GM19351 (cell line): ENCODE results near the gene EXOG.
"Not testable (repeated sequence)": the region's sequence is repeated elsewhere in the genome, so short reads cannot be mapped to it uniquely, and the experiment has no call there.

ENCODE experiments used
- ATAC-seq: cut with Tn5 transposase; IDR thresholded peaks from one replicate; pipeline ENCODE4 v1.9.1; 2021; ENCODE audit warnings: mild to moderate bottlenecking, moderate library complexity; ENCODE audit not compliant: unreplicated experiment

The EXOG gene

DNA sequence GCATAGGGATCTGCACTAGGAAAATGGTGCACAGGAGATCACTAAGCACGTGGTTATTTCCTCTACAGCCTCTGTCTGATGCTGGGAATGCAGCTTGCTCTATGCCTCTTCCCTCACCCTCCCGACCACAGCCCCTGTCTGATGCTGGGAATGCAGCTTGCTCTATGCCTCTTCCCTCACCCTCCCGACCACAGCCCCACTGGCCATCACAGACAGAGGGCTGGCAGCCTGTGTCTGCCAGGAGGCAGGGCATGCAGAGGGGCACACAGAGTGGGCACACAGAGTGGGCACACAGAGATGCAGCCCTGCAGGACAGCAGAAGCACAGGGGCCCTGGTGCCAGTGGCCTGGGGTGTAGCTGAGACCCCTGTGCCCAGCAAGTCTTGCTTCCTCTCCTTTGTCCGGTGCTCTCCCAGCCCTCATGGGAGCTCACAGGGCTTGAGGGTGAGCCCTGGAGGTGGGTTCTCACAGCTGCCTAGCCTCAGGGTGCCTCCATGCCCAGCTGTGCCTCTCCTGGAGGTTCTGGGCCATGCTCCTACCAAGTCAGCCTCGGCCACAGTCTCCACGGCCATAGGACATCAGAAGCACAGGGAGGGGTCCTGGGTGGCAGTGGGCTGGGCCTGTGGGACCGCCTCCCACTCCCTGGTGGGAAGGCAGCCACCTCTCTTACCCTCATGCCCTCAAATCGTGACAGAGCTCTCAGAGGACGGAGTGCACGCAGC, 65.8 kb downstream of the EXOG start:
- no peak for ATAC-seq

DNA sequence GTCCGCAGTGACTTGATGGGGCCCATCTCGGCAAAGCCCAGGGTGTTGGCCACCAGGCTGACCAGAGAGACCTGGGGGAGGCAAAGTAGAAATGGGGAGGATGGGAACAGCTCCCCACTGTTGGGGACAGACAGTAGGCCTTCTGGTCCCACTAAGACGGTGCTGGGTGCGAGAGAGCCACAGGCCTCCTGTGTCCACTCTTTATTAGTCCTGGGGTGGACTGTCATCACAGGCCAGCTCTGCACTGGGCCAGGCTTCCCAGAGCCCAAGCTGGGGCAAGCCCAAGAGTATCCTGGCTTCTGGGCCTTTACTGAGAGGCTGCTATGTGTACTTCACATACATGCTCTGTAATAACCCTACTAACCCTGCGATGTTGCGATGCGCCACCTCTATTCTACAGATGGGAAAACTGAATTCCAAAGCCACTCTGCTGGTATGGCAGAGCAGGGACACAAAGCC, 66.4 kb downstream of the EXOG start:
- no peak for ATAC-seq

DNA sequence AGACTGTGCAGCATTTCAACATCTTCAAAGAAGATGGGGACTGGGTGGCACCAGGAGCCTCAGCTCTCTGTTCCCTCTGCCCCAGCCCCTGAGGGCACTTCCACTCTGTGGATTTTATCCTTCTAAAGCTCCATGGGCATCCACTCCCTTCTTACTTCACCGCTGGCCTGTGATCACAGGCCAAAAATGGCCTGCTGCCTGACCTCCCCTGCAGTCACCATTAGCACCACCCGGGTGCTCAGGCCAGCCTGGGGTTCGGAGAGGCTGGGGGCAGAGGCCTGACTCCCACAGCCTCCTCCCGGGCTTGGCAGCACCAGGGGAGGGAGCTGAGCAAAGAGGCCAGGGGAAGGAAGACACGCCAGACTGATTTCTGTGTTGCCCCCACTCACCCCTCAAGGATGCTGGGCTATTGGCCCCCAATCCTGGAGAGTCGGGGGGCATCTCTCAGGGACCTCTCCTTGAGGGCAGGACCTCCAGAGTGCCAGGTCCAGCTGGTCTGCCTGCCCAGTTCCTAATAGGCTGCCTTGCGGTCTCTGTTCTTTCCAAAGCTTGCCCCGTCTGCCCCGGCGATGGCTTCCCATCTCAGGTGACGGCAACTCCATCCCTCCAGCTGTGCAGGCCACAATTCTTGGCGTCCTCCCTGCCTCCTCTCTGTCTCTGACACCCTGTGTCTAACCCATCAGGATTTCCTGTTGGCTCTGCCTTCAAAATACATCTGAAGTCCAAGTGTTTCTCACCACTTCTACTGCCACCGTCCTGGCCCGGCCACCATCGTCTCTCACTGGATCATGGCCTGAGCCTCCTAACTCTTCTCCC, 67.1 kb downstream of the EXOG start:
- ATAC-seq, result no peak

DNA sequence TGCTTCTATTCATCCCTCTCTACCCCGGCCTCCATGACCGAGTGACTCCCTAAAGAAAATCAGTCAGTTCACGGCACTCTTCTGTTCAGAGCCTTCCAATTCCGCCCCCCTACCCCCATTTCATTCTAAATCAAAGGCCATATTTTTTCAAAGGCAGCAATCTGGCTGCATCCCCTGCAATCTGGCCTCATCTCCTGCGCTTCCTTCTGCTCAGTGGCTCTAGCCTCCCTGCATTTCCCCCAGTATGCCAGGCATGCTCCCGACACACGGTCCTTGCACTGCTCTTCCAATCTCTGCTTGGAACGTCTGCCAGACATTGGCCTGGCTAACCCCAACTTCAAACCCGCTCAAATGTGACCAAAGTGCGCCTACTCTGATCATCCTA, 67.7 kb downstream of the EXOG start:
- ATAC-seq, result no peak

DNA sequence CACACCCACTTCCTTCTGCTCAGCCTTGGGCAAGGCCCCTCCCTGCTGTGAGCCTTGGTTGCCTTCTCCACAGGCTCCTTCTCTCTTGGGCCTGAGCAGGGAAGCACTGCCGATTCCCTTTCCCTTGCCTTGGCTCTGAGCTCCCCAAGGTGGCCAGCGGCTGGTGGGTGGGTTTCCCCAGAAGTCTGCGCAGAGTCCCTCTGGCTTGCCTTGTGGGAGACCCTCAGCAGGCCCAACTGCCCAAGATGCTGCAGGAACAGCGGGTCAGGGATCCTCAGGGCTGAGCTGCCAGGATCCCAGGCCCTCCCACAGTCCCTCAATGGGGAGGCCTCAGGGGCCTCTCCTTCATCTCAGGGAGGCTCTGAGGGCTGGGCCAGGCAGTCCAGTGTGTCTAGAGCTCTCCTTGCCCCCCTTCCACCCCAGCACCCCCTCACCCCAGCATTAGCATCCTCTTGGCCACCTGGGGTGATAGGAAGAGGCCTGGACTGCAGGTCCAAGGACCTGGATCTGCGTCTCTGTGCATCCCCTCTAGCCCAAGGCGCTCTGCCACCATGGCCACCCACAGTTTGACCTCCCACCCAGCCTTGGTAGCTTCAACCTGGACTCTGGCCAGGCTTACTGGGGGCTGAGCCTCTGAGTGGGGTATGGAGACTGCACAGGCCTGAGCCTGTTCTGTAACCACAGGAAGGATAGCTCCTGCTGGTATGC, 68.6 kb downstream of the EXOG start:
- no peak for ATAC-seq

DNA sequence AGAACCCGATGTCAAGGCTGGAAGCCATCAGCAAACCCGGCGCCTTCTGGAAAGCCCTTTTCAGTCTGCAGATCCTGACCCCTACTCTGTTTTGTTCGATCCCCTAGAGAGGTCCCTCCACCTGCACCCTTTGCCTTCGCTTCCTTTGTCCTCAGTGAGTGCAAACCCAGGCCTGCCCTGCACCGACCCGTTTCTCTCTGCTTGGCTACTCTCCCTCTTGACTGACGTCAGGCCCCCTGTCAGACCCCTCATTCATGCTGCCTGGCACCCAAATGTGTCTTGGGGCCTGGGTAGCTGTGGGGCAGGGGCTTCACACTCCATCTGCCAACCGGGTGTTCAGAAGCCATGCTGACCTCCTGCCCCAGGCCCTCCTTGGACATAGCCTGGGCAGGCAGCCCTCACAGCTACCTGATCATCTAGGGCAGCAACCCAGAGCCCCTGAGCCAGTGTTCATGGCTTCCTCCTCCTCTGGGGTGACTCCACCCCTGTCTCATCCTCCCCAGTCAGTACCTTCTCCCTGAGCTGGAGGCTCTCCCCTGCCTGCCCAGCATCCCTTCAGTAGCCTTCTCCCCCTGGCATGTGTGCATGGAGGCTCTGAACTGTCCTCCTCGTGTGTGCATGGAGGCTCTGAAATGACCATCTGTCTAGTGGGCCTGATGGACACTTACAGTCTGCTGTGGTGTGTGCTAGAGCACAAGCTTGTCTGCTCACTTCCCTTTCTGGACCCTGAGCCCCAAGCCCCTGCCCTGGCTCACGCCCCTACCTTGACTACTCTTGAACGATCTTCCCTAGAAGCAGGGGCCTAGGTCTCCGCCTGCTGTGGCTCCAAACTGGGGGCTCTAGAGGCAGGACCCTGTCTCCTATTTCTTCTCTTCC, 69.4 kb downstream of the EXOG start:
- no peak for ATAC-seq

DNA sequence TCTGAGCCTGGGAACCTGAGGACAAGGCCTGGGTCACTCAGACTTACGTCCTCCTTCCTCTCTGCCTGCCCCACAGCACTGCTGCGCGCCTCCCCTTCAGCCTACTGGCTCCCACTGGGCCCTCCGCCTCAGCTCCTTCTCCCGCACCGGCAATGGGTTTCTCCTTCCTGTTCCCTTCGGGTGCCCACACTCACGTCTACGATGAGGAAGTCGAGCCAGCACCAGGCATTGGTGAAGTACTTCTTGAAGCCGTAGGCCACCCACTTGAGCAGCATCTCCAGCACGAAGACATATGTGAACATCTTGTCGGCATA, 70.0 kb downstream of the EXOG start:
- no peak for ATAC-seq

DNA sequence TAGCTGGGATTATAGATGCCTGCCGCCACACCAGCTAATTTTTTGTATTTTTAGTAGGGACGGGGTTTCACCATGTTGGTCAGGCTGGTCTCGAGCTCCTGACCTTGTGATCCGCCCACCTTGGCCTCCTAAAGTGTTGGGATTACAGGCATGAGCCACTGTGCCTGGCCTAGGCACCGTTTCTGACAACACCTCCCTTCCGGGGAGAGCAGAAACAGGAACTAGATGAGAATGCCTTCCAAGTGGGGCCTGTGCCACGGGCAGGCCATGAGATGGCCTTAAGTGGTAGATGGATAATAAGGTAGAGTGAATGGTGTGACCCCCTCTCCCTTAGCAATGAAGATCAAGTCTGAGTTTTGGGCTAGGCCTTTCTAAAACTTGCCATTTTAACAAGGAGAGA, 70.7 kb downstream of the EXOG start:
- ATAC-seq, result not testable (repeated sequence)

DNA sequence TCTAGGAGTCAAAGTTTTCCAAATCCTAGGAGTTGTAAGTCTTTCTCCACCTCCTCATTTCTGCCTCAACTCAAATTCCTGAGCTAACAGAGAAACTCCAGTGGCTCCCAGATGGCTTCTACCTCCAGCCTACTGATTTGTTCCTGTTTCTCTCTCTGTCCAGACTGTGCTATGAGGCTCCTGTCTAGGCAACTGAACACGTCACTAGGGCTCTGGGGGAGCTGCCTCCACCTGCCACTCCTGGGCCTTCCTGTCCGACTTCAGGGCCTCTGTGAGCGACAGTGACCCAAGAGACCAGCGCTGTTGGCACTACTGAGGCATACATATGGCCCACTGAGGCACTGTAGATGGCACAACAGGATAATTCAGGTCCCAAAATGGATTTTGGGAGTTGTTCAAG, 71.4 kb downstream of the EXOG start:
- ATAC-seq, result no peak

DNA sequence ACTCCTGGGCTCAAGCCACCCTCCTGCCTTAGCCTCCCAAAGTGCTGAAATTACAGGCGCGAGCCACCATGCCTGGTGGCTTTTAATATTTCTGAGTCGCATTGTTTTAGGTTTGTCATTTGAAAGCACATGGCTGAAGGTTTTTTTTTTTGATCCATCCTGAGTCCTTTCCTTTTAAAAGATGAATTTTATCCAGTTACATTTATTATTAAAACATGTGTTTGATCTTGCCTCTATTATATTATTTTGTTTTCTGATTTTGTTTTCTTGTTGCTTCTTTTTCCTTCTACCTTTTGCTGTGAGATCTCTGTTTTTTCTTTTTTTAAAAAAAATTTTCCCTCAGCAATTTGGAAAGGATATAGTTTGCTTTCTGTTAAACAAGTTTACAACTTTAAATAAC, 77.0 kb downstream of the EXOG start:
- ATAC-seq, result no peak

DNA sequence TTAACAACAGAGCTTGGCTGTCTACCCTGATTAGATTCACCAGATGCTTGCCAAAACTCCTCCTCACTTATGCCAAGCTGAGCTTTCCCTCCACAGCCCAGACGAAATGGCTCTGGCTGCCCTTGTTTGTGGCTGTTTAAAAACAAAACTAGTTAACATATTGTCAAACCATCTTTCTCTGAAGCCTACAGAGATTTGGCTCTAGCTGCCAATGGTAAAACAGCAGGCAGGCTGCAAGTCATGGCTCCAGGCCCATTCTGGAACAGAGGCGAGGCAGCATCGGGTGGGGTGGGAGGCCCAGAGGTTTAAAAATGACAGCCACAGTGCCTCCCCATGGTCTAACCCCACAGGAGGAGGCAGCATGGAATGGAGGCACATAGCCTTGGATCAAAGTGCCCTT, 77.4 kb downstream of the EXOG start:
- no peak for ATAC-seq

DNA sequence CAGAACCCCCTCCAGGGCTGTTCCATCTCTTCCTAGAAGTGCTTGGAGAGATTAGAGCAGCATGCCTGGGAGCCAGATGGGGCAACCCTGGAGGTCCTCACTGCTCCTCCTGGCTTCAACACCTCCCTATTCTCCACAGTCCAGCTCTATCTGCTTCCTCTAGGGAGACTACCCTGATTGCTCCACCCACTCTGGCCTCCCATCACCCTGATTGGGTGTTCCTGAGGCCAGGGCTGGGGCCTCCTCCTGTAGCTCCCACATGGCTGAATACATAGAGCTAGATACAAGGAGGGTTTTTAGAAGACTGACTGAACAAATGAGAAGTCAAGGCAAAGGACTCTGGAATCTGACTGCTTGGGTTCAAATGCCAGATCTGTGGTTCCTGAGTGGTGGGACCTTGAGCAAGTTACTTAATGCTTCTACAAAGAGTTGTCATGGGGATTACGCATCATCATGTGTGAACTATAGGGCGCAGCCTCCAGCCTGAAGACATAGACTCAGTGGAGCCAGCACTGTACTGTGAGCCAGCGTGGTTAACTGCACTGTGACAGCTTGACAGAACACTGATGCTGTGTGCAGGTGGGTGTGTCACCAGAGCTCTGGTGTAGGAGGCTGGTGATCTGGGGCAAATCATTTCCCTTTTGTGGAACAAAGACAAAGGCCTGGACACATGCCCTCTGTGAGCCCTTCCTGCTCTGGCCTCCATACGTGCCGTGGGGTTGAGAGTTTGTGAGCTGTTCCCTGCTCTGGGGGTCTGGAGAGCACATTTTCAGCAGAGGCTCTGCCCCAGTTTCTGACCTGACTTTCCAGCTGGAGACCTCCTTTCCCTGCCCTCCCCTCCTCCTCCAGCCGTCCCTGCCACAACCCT, 78.5 kb downstream of the EXOG start:
- ATAC-seq, result no peak

DNA sequence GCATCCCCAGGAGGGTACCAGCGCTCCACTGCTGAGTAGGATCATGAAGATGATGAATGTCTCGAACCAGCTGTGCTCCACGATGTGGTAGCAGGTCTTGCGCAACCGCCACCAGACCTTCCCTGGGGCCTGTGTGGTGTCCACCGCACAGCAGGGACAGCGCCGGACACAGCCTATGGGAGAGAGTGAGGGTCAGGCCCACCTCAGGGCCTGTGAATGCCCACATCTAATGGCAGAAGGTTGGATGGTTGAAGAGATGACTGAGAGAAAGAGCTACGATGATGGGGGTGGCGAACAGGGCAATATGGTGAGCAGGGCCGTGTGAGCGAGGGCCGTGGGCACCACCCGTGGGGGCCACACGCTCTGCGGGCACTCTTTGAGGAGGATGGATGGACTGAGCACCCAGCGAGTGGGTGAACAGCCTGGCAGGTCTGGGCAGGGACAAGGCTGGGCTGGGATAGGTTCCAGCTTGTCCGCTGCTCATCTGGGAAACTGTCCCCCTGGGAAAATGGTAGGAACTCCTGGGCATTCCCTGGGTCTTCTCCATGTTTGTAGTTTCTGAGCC, 79.2 kb downstream of the EXOG start:
- ATAC-seq, result no peak
